ENCODE results near the gene CHD9.
"Not testable (repeated sequence)": the region's sequence is repeated elsewhere in the genome, so short reads cannot be mapped to it uniquely, and the experiment has no call there.

- not testable (repeated sequence) for TF ChIP-seq CTCF (tag by site-specific recombination; IDR thresholded peaks at IDR 0.05); ZNF692 (tag by site-specific recombination; IDR thresholded peaks at IDR 0.05); PBX3 (CRISPR knock-in tag; IDR thresholded peaks at IDR 0.05); ZBTB44 (tag by site-specific recombination; IDR thresholded peaks at IDR 0.05)
Measured at GRCh38 chr16:53074296-53074695, 19.5 kb downstream of the CHD9 start.

Data from HEK293 (cell line).